Measurements from ENCODE around the gene SOAT2. TPM values are rescaled to one million over a fixed set of nuclear protein-coding genes. Genes with fewer than 3 reads are reported as not detected.

Gene SOAT2
- total and polyA plus RNA-seq, 8 donors, result 0.09 to 0.54 (median 0.17) TPM; not detected in 4

GRCh38 chr12:53115891-53116648 is 12.8 kb downstream of the SOAT2 start:
- Histone ChIP-seq H3K9me3 (no peaks in the 10 kb centered on the region), H3K4me1 (no peaks in the 10 kb centered on the region), H3K36me3 (no peaks in the 10 kb centered on the region), H3K27me3 (no peaks in the 10 kb centered on the region), H3K4me3 (no peak overlapping the region), H3K27ac (no peak overlapping the region)
- 87 to 88% methylated on average over 8 of the region's 8 CpGs for WGBS, 2 donors
- no peak for DNase-seq
- no peak for FAIRE-seq
- intact Hi-C loops (cut with DNase I), result no loop called here
- TF ChIP-seq CTCF (IDR thresholded peaks at IDR 0.05), result no peak
- no peak for ATAC-seq

GRCh38 chr12:53118751-53119300 is 15.5 kb downstream of the SOAT2 start:
- H3K4me1 ChIP-seq, result no peaks in the 10 kb centered on the region
- no peaks in the 10 kb centered on the region for H3K9me3 ChIP-seq
- FAIRE-seq, result no peak
- no peak for TF ChIP-seq CTCF (IDR thresholded peaks at IDR 0.05)
- WGBS, 2 donors, result 78 to 79% methylated on average over 8 of the region's 8 CpGs
- H3K27ac ChIP-seq, result no peak overlapping the region
- no peaks in the 10 kb centered on the region for H3K36me3 ChIP-seq
- intact Hi-C loops (cut with DNase I), result no loop called here
- no peaks in the 10 kb centered on the region for H3K27me3 ChIP-seq
- DNase-seq, result no peak
- no peak overlapping the region for H3K4me3 ChIP-seq
- no peak for ATAC-seq

GRCh38 chr12:53120685-53121525 is 17.6 kb downstream of the SOAT2 start:
- WGBS, 2 donors, result 80 to 86% methylated on average over 12 of the region's 12 CpGs

GRCh38 chr12:53122961-53123468 is 19.7 kb downstream of the SOAT2 start:
- ATAC-seq (no peak), FAIRE-seq (no peak), DNase-seq (no peak)
- H3K36me3 ChIP-seq, result no peaks in the 10 kb centered on the region
- no peaks in the 10 kb centered on the region for H3K27me3 ChIP-seq
- no peaks in the 10 kb centered on the region for H3K4me1 ChIP-seq
- no peak for TF ChIP-seq CTCF (IDR thresholded peaks at IDR 0.05)
- H3K9me3 ChIP-seq, result no peaks in the 10 kb centered on the region
- H3K4me3 ChIP-seq, result no peak overlapping the region
- intact Hi-C loops (cut with DNase I), result no loop called here
- H3K27ac ChIP-seq, result no peak overlapping the region
- WGBS, 2 donors, result 93 to 94% methylated on average over 10 of the region's 10 CpGs

More at GRCh38 chr12:53120685-53121525, 17.6 kb downstream of the SOAT2 start:
- ATAC-seq (no peak), DNase-seq (no peak), FAIRE-seq (no peak)
- Histone ChIP-seq H3K4me3 (no peak overlapping the region), H3K9me3 (no peaks in the 10 kb centered on the region), H3K27ac (no peak overlapping the region), H3K36me3 (no peaks in the 10 kb centered on the region), H3K27me3 (no peaks in the 10 kb centered on the region), H3K4me1 (no peaks in the 10 kb centered on the region)
- TF ChIP-seq CTCF (IDR thresholded peaks at IDR 0.05), result no peak
- intact Hi-C loops (cut with DNase I), result no loop called here
